GM12891 (cell line): ENCODE data around the gene FAM168A.

Experiments used
- PAX5 ChIP-seq: IDR thresholded peaks from 2 replicates; pipeline ENCODE4 v1.6.1; 2011; ENCODE audit warnings: low read length, moderate library complexity, mild to moderate bottlenecking; ENCODE audit not compliant: insufficient read depth, severe bottlenecking
- POLR2A ChIP-seq: IDR thresholded peaks from 2 replicates; pipeline ENCODE4 v1.6.1; 2011; ENCODE audit warnings: low read depth, low read length, control low read depth
- POLR2AphosphoS5 ChIP-seq: IDR thresholded peaks from 2 replicates; pipeline ENCODE4 v1.6.1; 2011; ENCODE audit warnings: low read depth, low read length, control low read depth
- POU2F2 ChIP-seq: IDR thresholded peaks from 2 replicates; pipeline ENCODE4 v1.6.1; 2011; ENCODE audit warnings: low read depth, mild to moderate bottlenecking, control low read depth, low read length, moderate library complexity
- SPI1 ChIP-seq: IDR thresholded peaks from 2 replicates; pipeline ENCODE4 v1.6.1; 2011; ENCODE audit warnings: low read depth, low read length, control low read depth
- TAF1 ChIP-seq: IDR thresholded peaks from 2 replicates; pipeline ENCODE4 v1.6.1; 2011; ENCODE audit warnings: low read depth, low read length, control low read depth

GRCh38 chr11:73537969-73538368, 59.9 kb downstream of the FAM168A start:
- TF ChIP-seq POLR2AphosphoS5 (no peak), POLR2A (no peak), TAF1 (no peak), SPI1 (no peak), PAX5 (no peak), POU2F2 (no peak)
